ENCODE data around the gene SLC35F4.
"Not testable (repeated sequence)": the region's sequence is repeated elsewhere in the genome, so short reads cannot be mapped to it uniquely, and the experiment has no call there.

Gene SLC35F4

GRCh38 chr14:57769863-57770523, 95.9 kb downstream of the SLC35F4 start:
- Histone ChIP-seq H3K36me3 (no peaks in the 10 kb centered on the region), H3K9me3 (no peaks in the 10 kb centered on the region), H3K4me3 (ENCODE audit: low read depth, low read length) (no peak overlapping the region), H3K27me3 (no peaks in the 10 kb centered on the region), H3K4me1 (no peaks in the 10 kb centered on the region)
- TF ChIP-seq CTCF (IDR thresholded peaks at IDR 0.05; ENCODE audit: low read depth, low read length), result no peak
- no peak for DNase-seq

GRCh38 chr14:57761800-57762199, 104.1 kb downstream of the SLC35F4 start:
- no peak for TF ChIP-seq CTCF (IDR thresholded peaks at IDR 0.05; ENCODE audit: low read depth, low read length)
- no peaks in the 10 kb centered on the region for H3K36me3 ChIP-seq
- no peaks in the 10 kb centered on the region for H3K27me3 ChIP-seq
- H3K9me3 ChIP-seq, result no peaks in the 10 kb centered on the region
- no peak overlapping the region for H3K4me3 ChIP-seq (ENCODE audit: low read depth, low read length)
- no peaks in the 10 kb centered on the region for H3K4me1 ChIP-seq
- DNase-seq, result no peak

GRCh38 chr14:57760896-57761295, 105.0 kb downstream of the SLC35F4 start:
- Histone ChIP-seq H3K9me3 (no peaks in the 10 kb centered on the region), H3K36me3 (no peaks in the 10 kb centered on the region), H3K4me3 (ENCODE audit: low read depth, low read length) (no peak overlapping the region), H3K4me1 (no peaks in the 10 kb centered on the region), H3K27me3 (no peaks in the 10 kb centered on the region)
- no peak for TF ChIP-seq CTCF (IDR thresholded peaks at IDR 0.05; ENCODE audit: low read depth, low read length)
- DNase-seq, result no peak

- H3K9me3 ChIP-seq, result no peaks in the 10 kb centered on the region
- no peaks in the 10 kb centered on the region; the same call in 1 of the 2 replicates for H3K27me3 ChIP-seq
- DNase-seq, result peak; percentile 24
- no peaks in the 10 kb centered on the region for H3K4me1 ChIP-seq
- H3K4me3 ChIP-seq (ENCODE audit: low read depth, low read length), result no peak overlapping the region
- no peaks in the 10 kb centered on the region for H3K36me3 ChIP-seq
- TF ChIP-seq CTCF (IDR thresholded peaks at IDR 0.05; ENCODE audit: low read depth, low read length), result no peak
Observed at GRCh38 chr14:57755018-57755521, 110.8 kb downstream of the SLC35F4 start.

- DNase-seq, result no peak
- Histone ChIP-seq H3K36me3 (no peaks in the 10 kb centered on the region), H3K9me3 (no peaks in the 10 kb centered on the region), H3K27me3 (no peaks in the 10 kb centered on the region; the same call in 1 of the 2 replicates), H3K4me1 (no peaks in the 10 kb centered on the region), H3K4me3 (ENCODE audit: low read depth, low read length) (no peak overlapping the region)
- TF ChIP-seq CTCF (IDR thresholded peaks at IDR 0.05; ENCODE audit: low read depth, low read length), result no peak
Observed at GRCh38 chr14:57754527-57754926, 111.4 kb downstream of the SLC35F4 start.

GRCh38 chr14:57753821-57754220, 112.1 kb downstream of the SLC35F4 start:
- no peaks in the 10 kb centered on the region for H3K9me3 ChIP-seq
- no peaks in the 10 kb centered on the region; the same call in 1 of the 2 replicates for H3K27me3 ChIP-seq
- no peak for TF ChIP-seq CTCF (IDR thresholded peaks at IDR 0.05; ENCODE audit: low read depth, low read length)
- no peaks in the 10 kb centered on the region for H3K4me1 ChIP-seq
- H3K36me3 ChIP-seq, result no peaks in the 10 kb centered on the region
- DNase-seq, result no peak
- H3K4me3 ChIP-seq (ENCODE audit: low read depth, low read length), result no peak overlapping the region

GRCh38 chr14:57752142-57752695, 113.7 kb downstream of the SLC35F4 start:
- not testable (repeated sequence) for H3K4me1 ChIP-seq; H3K4me3 ChIP-seq (ENCODE audit: low read depth, low read length); H3K9me3 ChIP-seq; DNase-seq; H3K27me3 ChIP-seq; H3K36me3 ChIP-seq

Data from BE2C (cell line).